ENCODE data around the gene CHD6.

CHD6 gene

DNA sequence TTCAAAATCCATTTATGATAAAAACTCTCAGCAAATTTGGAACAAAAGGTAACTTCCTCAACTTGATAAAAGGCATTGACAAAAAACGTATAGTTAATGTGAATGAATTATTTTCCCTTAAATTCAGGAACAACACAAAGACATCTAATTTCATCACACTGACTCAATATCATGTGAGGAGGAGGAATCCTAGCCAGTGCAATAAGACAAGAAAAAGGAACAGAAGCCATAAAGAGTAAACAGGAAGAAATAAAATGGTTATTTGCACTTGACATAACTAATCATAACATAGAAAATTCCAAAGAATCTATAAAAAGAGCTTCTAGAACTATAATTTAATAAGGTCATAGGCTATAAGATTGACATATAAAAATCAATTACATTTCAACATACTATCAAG lies 31.4 kb downstream of the CHD6 start:
- DNase-seq: no peak

DNA sequence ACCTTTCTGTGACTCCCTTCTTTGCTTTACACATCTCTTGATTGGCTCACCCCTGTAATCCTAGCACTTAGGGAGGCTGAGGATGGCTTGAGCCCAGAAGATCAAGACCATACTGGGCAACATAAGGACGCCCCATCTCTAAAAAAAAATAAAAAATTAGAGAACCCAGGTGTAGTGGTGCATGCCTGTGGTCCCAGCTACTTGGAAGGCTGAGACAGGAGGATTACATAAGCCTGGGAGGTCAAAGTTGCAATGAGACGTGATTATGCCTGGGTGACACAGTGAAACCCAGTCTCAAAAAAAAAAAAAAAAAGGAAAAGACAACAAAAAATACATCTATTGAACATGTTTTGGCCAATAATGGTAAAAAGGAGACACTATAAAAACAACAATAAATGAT lies 37.8 kb downstream of the CHD6 start:
- no peak for DNase-seq

DNA sequence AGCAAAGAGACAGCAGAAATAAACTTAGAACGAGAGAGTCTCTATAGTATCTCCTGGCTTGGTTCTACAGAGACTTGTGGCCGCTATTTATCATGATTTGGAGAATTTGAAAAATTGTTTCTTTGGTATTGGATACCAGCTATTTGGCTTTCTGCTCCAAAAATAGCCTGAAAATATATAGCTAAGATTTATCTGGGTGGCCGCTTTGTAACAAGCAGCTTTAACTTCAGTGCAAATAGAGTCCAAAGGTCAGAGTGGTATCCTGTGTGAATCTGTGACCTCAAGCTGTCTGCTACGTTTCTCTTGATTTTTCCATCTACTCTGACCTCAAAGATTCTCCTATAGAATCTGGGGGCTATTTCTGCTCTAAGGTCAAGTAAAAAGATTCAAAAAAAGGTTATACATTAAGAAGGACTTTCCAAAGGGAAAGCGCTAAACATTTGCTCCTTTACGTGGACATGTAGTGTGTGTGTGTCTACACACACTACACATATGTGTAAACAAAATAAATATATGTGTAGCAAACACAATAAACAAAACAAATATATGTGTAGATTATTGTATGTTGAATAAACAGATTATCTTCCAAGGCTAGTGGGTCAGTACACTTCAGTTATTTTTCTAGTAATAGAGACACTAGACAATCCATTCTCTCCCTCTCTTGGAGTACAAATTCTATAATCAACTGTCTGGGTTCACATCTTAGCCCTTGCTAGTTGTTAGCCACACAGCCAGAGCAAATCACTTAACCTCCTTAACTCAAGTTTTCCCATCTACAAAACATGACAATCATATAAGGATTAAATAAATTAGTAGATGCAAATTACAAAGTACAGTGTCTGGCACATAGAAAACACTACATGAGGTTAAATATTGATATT lies 40.8 kb downstream of the CHD6 start:
- peak in 1 of 2 experiments; percentile 46 for DNase-seq

- DNase-seq: no peak
Observed at GRCh38 chr20:41575412-41575811, 42.8 kb downstream of the CHD6 start.

- DNase-seq: no peak
Observed at GRCh38 chr20:41574802-41575389, 43.3 kb downstream of the CHD6 start.

GRCh38 chr20:41573955-41574354 lies 44.2 kb downstream of the CHD6 start:
- no peak for DNase-seq

GRCh38 chr20:41572010-41572572 lies 46.1 kb downstream of the CHD6 start:
- DNase-seq: no peak

DNA sequence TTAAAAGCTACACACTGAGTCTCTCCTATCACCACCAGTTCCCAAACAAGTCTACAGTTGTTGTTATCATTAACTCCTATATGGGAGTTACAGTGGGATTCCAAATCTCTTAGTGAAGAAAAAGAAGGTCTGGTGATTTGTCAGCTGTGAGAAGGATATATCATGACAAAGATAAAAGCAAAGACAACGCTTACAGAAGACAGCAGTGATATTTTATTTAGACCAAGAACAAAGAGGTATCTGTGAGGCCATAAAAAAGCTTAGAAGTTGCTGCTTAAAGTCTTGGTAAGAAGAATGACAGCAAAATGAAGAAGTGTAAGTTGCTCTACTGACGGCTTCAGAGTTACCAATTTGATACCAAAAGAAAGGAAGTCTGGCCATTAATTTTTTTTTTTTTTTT lies 47.2 kb downstream of the CHD6 start:
- DNase-seq: no peak

DNA sequence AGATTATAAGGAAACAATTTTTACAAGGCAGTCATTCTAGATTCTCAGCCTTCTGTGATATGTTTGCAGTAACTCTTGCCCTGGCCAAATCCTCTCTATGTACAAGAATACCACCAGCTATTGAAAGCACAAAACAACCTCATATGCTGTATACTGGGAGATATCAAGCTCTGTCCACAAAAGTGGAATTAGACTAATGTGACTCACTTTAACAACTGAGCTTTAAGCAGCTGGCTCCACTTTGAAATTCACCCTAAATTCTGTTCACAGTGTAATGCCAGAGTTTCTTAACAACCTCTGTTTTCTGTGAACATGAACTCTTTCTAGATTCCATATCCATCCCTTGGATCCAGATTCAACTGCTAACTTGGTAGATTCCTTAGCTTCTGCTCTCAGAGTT lies 47.6 kb downstream of the CHD6 start:
- DNase-seq: no peak

GRCh38 chr20:41567615-41568014 lies 50.6 kb downstream of the CHD6 start:
- no peak for DNase-seq

DNA sequence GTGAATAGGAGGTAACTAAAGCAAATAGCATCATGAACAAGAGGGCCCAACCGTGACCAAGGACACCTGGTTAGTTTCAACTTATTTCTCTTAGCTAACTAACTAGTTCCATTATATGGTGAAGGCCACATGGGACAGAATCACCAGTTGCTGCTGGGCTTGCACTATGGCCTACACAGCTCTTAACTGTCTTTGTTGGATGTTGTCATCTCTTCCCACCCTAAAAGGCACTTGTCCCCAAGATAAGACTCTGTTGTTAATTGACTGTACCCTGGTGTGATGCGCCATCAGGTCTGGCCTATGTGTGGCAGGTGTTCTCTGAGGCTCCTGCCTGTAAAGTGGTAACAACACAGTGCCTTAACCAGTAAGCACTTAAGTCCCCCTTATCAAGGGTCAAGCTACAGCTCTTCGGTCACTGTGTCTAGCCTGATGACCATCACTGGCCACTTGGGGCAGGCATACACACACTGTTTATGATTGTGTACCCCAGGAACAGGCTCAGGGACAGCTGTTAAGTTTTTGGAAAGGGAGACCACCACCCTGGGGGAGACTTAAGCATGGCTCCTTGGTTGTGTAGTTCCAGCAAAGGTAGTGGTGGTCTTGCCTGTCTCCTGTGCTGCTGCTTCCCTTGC lies 51.2 kb downstream of the CHD6 start:
- no peak for DNase-seq

DNA sequence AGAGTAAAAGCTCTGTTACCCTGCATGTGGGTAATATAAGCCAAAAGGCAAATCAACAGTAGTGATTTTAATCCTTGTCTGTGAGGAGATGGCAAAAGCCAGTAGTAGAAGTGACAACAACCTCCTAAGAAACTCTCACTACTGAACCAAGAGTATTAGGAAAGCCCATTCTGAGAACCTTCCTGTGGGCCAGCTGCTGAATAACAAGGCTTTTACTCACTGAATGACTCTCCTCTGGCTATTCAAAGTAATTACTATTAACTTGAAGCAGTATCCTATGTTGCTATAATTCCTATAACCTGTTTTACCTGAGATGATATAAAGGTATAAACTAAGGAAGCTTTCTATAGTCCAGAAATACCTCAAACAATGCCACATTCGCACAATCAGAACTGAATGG lies 55.1 kb downstream of the CHD6 start:
- DNase-seq: no peak

DNA sequence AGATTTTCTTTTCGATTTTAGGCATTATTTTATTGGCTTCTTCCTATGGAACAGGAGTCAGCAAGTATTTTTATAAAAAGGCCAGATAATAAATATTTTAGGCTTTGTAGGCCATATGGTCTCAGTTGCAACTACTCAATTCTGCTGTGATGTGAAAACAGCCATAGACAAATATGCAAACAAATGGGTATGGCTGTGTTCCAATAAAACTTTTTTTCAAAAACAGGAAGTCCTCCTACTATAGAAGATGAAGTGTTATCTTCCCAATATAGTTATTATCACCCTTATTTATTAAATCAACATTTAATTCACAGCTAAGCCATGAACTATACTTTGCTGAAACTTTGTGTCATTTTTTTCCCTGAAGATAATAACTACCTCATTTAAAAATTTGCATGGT lies 57.2 kb downstream of the CHD6 start:
- DNase-seq: no peak

DNA sequence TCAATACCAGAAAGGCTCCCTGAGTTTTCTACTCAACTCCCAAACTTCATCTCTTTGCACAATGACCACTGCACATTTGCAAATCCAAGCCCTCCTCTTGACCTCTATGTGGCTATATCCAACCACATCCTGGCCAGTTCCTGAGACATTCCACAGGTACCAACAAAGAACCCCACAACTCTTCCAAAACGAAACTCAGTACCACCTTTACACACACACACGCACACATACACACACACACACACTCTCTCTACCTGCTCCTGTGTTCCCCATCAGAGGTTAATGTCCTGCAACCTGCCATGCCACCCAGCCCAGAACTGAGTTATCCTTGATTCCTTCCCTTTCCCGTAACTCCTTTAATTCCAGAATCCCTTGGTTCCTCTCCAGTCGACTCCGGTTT lies 58.5 kb downstream of the CHD6 start:
- no peak for DNase-seq

GRCh38 chr20:41553142-41553879 lies 64.9 kb downstream of the CHD6 start:
- DNase-seq: no peak

GRCh38 chr20:41552295-41553068 lies 65.7 kb downstream of the CHD6 start:
- no peak for DNase-seq

DNA sequence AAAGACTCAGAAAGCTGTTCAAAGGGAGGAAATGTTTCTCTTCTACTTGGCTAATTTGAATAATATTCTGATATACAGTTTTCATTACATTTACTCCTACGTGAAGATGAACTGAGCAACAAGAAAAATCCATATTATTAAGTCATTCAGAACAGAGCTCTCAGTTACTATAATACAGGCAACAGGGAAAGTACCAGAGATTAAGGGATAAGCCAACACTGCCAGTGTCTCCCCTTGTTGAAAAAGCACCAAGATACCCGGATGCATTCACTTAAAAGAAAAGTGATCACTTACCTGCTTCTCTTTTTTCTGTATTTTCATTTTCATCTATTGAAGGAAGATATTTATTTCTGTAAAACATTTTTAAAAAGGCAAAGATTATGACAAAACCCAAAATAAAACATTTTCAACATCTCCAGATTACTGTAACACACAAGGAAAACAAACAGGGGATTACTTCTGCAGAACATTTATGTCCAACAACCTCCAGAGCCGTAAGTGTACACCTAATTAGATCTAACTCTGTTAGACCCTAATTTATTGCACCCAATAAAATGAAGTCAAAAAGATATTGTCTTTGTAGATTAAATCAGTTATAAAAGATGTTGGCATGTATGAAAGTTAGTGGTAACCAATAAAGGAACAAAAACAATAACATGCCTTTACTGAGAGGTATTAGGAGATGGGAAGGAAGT lies 67.0 kb downstream of the CHD6 start:
- no peak for DNase-seq

- DNase-seq: no peak
Observed at GRCh38 chr20:41547221-41547620, 71.0 kb downstream of the CHD6 start.

DNA sequence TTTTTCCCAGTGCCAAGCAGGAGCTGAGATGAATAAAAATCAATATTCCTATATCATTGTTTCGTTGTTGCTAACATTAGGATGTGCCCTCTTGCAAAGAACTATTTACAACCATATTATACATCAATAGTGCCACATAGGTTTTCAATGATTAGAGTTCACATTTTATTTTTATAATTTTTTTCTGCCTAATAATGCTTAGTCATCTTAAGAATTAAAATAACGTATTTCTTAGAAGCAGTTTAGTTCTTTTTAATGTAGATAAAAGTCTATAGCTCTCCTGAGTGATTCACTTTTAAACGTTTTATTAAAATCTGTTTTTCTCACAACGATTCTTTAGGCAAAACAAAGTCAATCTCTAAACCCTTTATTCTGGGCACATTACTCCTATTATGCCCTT lies 71.6 kb downstream of the CHD6 start:
- DNase-seq: no peak

GRCh38 chr20:41544472-41544871 lies 73.7 kb downstream of the CHD6 start:
- no peak for DNase-seq

DNA sequence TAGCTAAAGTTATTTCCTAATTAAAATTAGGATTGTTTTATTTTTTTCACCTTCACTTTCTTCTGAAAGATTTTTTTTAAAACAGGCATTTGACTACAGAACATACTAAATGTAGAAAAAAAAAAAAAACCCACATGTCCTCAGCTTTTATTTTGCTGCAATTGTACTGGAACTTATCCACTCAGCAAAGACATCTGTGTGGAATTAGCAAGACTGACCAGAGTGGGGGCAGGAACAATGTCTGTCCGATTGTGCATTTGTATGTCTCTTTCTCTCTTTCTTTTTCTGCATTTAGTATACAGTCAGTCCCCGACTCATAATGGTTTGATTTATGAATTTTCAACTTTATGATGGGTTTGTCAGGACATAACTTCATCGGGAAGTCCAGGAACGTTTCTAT lies 77.3 kb downstream of the CHD6 start:
- no peak for DNase-seq

GRCh38 chr20:41540459-41540858 lies 77.7 kb downstream of the CHD6 start:
- no peak for DNase-seq
